PC-9 (cell line): ENCODE measurements around the gene TMSB15C. TPM values are rescaled to one million over a fixed set of nuclear protein-coding genes. Genes with fewer than 3 reads are reported as not detected.

ENCODE experiments used
- BruUV-seq: library from RNA; stranded (reverse); fragments of 400-500 nt; replicated peaks from 2 replicates; lab custom pipeline; 2021; lab: Mats Ljungman, UMichigan
- CTCF ChIA-PET: fragments of 300-600 bp; sonication (Branson Sonifier 250); formaldehyde crosslinking; loops from one replicate; lab custom pipeline; 2022; ENCODE audit warnings: antibody characterized with exemption; lab: Charles Lee
- POLR2A ChIA-PET: fragments of 300-600 bp; sonication (Branson Sonifier 250); formaldehyde crosslinking; loops from one replicate; lab custom pipeline; 2022; ENCODE audit warnings: antibody characterized with exemption; ENCODE audit not compliant: unreplicated experiment; lab: Charles Lee
- DNase-seq, 2 experiments: peaks; one replicate each; pipeline versions ENCODE4 v3.0.0 to v3.0.0-alpha.2; 2015 to 2022; ENCODE audit warnings: mixed read lengths in 1 of 2
- H2AFZ ChIP-seq: fragments of 200-600 bp; sonication (generic); 2 replicates; pipeline ENCODE4 v1.8.1; 2017; ENCODE audit warnings: antibody characterized with exemption
- H3F3A ChIP-seq: fragments of 200-600 bp; sonication (generic); 2 replicates; pipeline ENCODE4 v1.8.1; 2017; ENCODE audit warnings: antibody characterized with exemption, mild to moderate bottlenecking, low read depth; ENCODE audit not compliant: insufficient read depth
- H3K27ac ChIP-seq: fragments of 200-600 bp; sonication (generic); 2 replicates; pipeline ENCODE4 v1.6.1; 2016; ENCODE audit warnings: mixed run types
- H3K27me3 ChIP-seq: fragments of 200-600 bp; sonication (generic); 2 replicates; pipeline ENCODE4 v1.6.1; 2016; ENCODE audit warnings: low read depth, mixed run types; ENCODE audit not compliant: insufficient read depth
- H3K36me3 ChIP-seq: fragments of 200-600 bp; sonication (generic); 2 replicates; pipeline ENCODE4 v1.6.1; 2016; ENCODE audit warnings: low read depth, mixed run types
- H3K4me1 ChIP-seq: fragments of 200-600 bp; sonication (generic); replicated peaks from 2 replicates; pipeline ENCODE4 v1.6.1; 2016; ENCODE audit warnings: mixed run types; ENCODE audit not compliant: insufficient read depth
- H3K4me2 ChIP-seq: fragments of 200-600 bp; sonication (generic); 2 replicates; pipeline ENCODE4 v1.6.1; 2017; ENCODE audit warnings: mixed run types
- H3K4me3 ChIP-seq: fragments of 200-600 bp; sonication (generic); 2 replicates; pipeline ENCODE4 v1.6.1; 2016; ENCODE audit warnings: mixed run types
- H3K79me2 ChIP-seq: fragments of 200-600 bp; sonication (generic); 2 replicates; pipeline ENCODE4 v1.6.1; 2017; ENCODE audit warnings: low read depth, mixed run types
- H3K9me2 ChIP-seq: fragments of 200-600 bp; sonication (generic); 2 replicates; pipeline ENCODE4 v1.8.1; 2017; ENCODE audit warnings: mild to moderate bottlenecking; ENCODE audit not compliant: insufficient read depth
- H3K9me3 ChIP-seq: fragments of 200-600 bp; sonication (generic); 2 replicates; pipeline ENCODE4 v1.8.1; 2016; ENCODE audit warnings: low read depth; ENCODE audit not compliant: insufficient read depth
- H4K20me1 ChIP-seq: fragments of 200-600 bp; sonication (generic); 2 replicates; pipeline ENCODE4 v1.8.1; 2017; ENCODE audit not compliant: insufficient read depth
- EZH2 ChIP-seq: fragments of 200-600 bp; sonication (generic); IDR thresholded peaks from 2 replicates; pipeline ENCODE4 v1.8.0; 2017; ENCODE audit warnings: antibody characterized with exemption, low read depth
- intact Hi-C: fragments of 100-400 bp; cut with micrococcal nuclease; formaldehyde crosslinking; loops from one replicate; pipeline ENCODE4 v1.10.0; 2022; ENCODE audit not compliant: unreplicated experiment
- total RNA-seq: library from RNA; stranded (reverse); gene quantifications from 2 replicates; pipeline ENCODE4 v1.2.3, GENCODE V29; 2021
- TF ChIP-seq, protein P1 (sequence below): fragments of 200-600 bp; sonication (generic); conservative IDR thresholded peaks from 2 replicates; pipeline ENCODE4 v1.6.1; 2017; ENCODE audit warnings: mixed run types, antibody characterized with exemption, mild to moderate bottlenecking, moderate library complexity

TMSB15C gene
- total RNA-seq, 1 experiment from 2014 or later, result not detected

DNA sequence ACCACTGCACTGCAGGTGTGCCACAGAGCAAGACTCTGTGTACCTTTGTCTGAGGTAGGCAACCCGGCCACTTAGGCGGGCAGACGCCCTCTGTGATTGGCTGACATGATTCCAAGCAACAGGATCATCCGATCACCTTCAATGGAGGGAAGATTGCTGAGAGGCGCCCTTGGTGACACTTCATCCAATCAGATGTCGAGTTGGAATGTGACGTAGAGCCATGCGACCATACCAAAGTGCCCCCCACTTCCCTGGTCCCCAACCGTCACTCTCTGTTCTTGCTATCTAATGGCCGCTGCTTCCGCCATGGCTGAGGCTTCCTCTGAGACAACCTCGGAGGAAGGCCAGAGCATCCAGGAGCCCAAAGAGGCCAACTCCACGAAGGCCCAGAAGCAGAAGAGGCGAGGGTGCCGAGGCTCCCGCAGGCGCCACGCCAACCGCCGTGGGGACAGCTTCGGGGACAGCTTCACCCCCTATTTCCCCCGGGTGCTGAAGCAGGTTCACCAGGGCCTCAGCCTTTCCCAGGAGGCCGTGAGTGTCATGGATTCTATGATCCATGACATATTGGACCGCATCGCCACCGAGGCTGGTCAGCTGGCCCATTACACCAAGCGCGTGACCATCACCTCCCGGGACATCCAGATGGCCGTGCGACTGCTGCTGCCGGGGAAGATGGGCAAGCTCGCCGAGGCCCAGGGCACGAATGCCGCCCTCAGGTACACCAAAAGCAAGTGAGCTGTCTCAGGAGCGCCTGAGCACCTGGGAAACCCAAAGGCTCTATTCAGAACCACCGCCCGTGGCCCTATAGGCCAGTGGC lies 36.1 kb downstream of the TMSB15C start, which contains the start of gene H2BW2:
H2BW2 (plus strand) TSS at position 268 of the 817 bp plus-strand sequence; CDS start at position 307, 39 bp downstream.
- H3K27me3 ChIP-seq, result peaks cover 57% of the 10 kb centered on the region
- ChIA-PET CTCF (no interaction called here), POLR2A (no interaction called here)
- no peaks in the 10 kb centered on the region for H3F3A ChIP-seq
- H3K4me2 ChIP-seq, result no peak within 1 kb of the TSS
- no peaks in the 10 kb centered on the region for H4K20me1 ChIP-seq
- TF ChIP-seq, protein P1, sequence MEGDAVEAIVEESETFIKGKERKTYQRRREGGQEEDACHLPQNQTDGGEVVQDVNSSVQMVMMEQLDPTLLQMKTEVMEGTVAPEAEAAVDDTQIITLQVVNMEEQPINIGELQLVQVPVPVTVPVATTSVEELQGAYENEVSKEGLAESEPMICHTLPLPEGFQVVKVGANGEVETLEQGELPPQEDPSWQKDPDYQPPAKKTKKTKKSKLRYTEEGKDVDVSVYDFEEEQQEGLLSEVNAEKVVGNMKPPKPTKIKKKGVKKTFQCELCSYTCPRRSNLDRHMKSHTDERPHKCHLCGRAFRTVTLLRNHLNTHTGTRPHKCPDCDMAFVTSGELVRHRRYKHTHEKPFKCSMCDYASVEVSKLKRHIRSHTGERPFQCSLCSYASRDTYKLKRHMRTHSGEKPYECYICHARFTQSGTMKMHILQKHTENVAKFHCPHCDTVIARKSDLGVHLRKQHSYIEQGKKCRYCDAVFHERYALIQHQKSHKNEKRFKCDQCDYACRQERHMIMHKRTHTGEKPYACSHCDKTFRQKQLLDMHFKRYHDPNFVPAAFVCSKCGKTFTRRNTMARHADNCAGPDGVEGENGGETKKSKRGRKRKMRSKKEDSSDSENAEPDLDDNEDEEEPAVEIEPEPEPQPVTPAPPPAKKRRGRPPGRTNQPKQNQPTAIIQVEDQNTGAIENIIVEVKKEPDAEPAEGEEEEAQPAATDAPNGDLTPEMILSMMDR, result no peak
- no peak for TF ChIP-seq EZH2
- H3K9me3 ChIP-seq, result no peaks in the 10 kb centered on the region
- no peak for DNase-seq
- no peak within 1 kb of the TSS for H3K4me3 ChIP-seq
- no peak within 1 kb of the TSS for H3K27ac ChIP-seq
- H3K79me2 ChIP-seq, result no peaks in the 10 kb centered on the region
- H3K4me1 ChIP-seq, result no peaks in the 10 kb centered on the region
- no TSS peak for BruUV-seq
- H2AFZ ChIP-seq, result no peak within 1 kb of the TSS
- no peaks in the 10 kb centered on the region for H3K9me2 ChIP-seq
- no peaks in the 10 kb centered on the region for H3K36me3 ChIP-seq
- intact Hi-C loops, result no loop called here

Other genes starting within 250 kb of the TMSB15C start
- gene RAB9B, start 244.0 kb downstream of the TMSB15C start, total RNA-seq, result not detected in 2 replicates
- gene TMSB15B, start 113.6 kb downstream of the TMSB15C start, total RNA-seq, result not detected in 2 replicates
- not detected in 2 replicates for gene H2BW1, start 62.5 kb downstream of the TMSB15C start, total RNA-seq
- gene H2BW2, start 36.3 kb downstream of the TMSB15C start, total RNA-seq, result not detected in 2 replicates
- gene ZCCHC18, start 36.3 kb upstream of the TMSB15C start, total RNA-seq, result not detected in 2 replicates
- 4.5 and 6.4 TPM in 2 replicates for gene SLC25A53, start 80.8 kb upstream of the TMSB15C start, total RNA-seq
- 28.5 and 35.7 TPM in 2 replicates for gene FAM199X, start 90.2 kb upstream of the TMSB15C start, total RNA-seq
- 1.6 and 1.9 TPM in 2 replicates for gene ESX1, start 178.7 kb upstream of the TMSB15C start, total RNA-seq